Colonic mucosa (tissue), 4 donors: ENCODE results near the gene FMNL2. TPM values are rescaled to one million over a fixed set of nuclear protein-coding genes. Genes with fewer than 3 reads are reported as not detected.

ENCODE experiments used
- DNase-seq: peaks from one replicate; pipeline ENCODE4 v3.0.0-alpha.2; 2020
- H3K27ac ChIP-seq: fragments of 200-600 bp; one replicate; pipeline ENCODE4 v1.8.0; 2021
- H3K27me3 ChIP-seq: fragments of 200-600 bp; one replicate; pipeline ENCODE4 v1.8.0; 2021
- H3K36me3 ChIP-seq: fragments of 200-600 bp; one replicate; pipeline ENCODE4 v1.8.0; 2021
- H3K4me1 ChIP-seq: fragments of 200-600 bp; one replicate; pipeline ENCODE4 v1.8.0; 2021; ENCODE audit warnings: mild to moderate bottlenecking
- H3K4me3 ChIP-seq: fragments of 200-600 bp; one replicate; pipeline ENCODE4 v1.8.0; 2021
- H3K9ac ChIP-seq, 2 donors: one replicate each; pipeline ENCODE4 v1.7.0; 2013; ENCODE audit warnings: control low read depth in 2 of 2, low read depth in 2 of 2, low read length in 2 of 2
- H3K9me3 ChIP-seq: fragments of 200-600 bp; one replicate; pipeline ENCODE4 v1.8.0; 2021
- intact Hi-C: fragments of 100-400 bp; cut with DNase I; formaldehyde crosslinking; loops from one replicate; pipeline ENCODE4 v1.14.1; 2022
- total RNA-seq, 2 donors: library from RNA; stranded (reverse); fragmentation: NEBNext Ultra II Directional in 1 of 2; extraction: Animal tissue kit (Norgen Biotek cat#: 25700) in 1 of 2; gene quantifications; one replicate each; pipeline ENCODE4 v1.2.1, GENCODE V29; 2021
- TF ChIP-seq, protein P1 (sequence below): fragments of 200-600 bp; IDR thresholded peaks from one replicate; pipeline ENCODE4 v1.8.0; 2022; ENCODE audit warnings: antibody characterized with exemption, mild to moderate bottlenecking
- donor health status: healthy.
- donor health status: DM: no; HTN: no; CAD: no.
- donor health status: DM: no; HTN: no; CAD: no.

FMNL2 gene
- total RNA-seq, 2 donors from 2014 or later = 10.6 to 17.5 TPM

GRCh38 chr2:152553518-152553917 is 218.5 kb downstream of the FMNL2 start:
- no peak for DNase-seq
- H3K27ac ChIP-seq = no peak overlapping the region
- H3K4me3 ChIP-seq = no peak overlapping the region
- H3K4me1 ChIP-seq = no peaks in the 10 kb centered on the region
- H3K9ac ChIP-seq = no peak overlapping the region
- TF ChIP-seq, protein P1, sequence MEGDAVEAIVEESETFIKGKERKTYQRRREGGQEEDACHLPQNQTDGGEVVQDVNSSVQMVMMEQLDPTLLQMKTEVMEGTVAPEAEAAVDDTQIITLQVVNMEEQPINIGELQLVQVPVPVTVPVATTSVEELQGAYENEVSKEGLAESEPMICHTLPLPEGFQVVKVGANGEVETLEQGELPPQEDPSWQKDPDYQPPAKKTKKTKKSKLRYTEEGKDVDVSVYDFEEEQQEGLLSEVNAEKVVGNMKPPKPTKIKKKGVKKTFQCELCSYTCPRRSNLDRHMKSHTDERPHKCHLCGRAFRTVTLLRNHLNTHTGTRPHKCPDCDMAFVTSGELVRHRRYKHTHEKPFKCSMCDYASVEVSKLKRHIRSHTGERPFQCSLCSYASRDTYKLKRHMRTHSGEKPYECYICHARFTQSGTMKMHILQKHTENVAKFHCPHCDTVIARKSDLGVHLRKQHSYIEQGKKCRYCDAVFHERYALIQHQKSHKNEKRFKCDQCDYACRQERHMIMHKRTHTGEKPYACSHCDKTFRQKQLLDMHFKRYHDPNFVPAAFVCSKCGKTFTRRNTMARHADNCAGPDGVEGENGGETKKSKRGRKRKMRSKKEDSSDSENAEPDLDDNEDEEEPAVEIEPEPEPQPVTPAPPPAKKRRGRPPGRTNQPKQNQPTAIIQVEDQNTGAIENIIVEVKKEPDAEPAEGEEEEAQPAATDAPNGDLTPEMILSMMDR = no peak
- intact Hi-C loops = no loop called here
- no peaks in the 10 kb centered on the region for H3K27me3 ChIP-seq
- no peaks in the 10 kb centered on the region for H3K36me3 ChIP-seq
- H3K9me3 ChIP-seq = no peaks in the 10 kb centered on the region

DNA sequence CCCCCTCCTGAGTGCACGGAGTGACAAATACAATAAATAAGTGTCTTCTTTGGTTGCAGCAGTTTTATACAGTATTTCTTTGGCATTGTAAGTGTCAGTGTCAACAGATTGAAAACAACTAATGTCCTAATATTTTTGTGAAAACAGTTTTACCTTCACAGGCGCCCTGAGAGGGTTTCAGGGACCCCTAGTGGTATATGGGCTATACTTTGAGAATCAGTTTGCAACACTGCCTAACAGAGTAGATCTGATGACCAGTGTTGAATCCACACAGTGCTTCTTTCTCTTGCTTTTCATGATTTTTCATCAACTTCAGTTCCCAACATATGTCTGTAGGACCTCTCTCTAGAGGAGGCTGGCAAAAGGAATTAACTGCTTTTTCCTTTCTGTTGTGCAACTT is 220.1 kb downstream of the FMNL2 start:
- H3K9me3 ChIP-seq = no peaks in the 10 kb centered on the region
- no peak overlapping the region for H3K27ac ChIP-seq
- TF ChIP-seq, protein P1 = no peak
- H3K36me3 ChIP-seq = no peaks in the 10 kb centered on the region
- H3K9ac ChIP-seq = no peak overlapping the region
- H3K4me1 ChIP-seq = no peaks in the 10 kb centered on the region
- no peak overlapping the region for H3K4me3 ChIP-seq
- no peak for DNase-seq
- intact Hi-C loops = no loop called here
- no peaks in the 10 kb centered on the region for H3K27me3 ChIP-seq

- Histone ChIP-seq H3K4me3 (no peak overlapping the region), H3K4me1 (no peaks in the 10 kb centered on the region), H3K27me3 (no peaks in the 10 kb centered on the region), H3K9ac (no peak overlapping the region), H3K27ac (no peak overlapping the region), H3K36me3 (no peaks in the 10 kb centered on the region), H3K9me3 (no peaks in the 10 kb centered on the region)
- TF ChIP-seq, protein P1 = no peak
- no peak for DNase-seq
- intact Hi-C loops = no loop called here
Observed at GRCh38 chr2:152556506-152556905, 221.5 kb downstream of the FMNL2 start.

DNA sequence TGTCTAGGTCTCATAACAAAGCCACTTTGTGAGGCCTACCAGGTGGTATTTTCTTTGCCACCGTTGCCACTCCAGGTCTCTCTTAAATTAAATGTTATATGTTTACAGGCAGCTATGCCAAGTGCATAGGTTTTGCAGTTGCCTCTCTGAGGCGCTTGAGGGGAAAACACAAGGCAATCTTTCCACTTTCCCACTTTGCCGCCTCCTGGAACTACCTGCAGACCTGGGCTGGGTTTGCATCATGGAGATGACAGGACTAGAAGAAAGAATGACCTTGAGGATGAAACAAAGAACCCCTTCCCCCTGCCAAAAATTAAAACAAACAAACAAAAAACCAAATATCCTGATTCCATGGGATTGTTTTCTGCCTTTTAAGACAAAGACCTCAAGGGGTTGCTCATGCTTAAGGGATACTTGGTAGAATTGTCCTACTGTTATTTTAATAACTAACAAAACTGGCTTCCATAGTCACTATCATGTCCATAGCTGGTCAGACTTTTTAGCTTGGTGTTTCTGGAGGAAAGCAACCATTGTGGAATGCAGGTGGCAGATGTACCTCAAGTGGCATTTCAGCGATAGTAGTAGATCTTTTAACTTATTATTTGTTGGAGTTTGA is 222.4 kb downstream of the FMNL2 start:
- H3K9me3 ChIP-seq = no peaks in the 10 kb centered on the region
- no peak overlapping the region for H3K4me3 ChIP-seq
- no peaks in the 10 kb centered on the region for H3K27me3 ChIP-seq
- TF ChIP-seq, protein P1 = no peak
- H3K36me3 ChIP-seq = no peaks in the 10 kb centered on the region
- H3K27ac ChIP-seq = no peak overlapping the region
- H3K4me1 ChIP-seq = no peaks in the 10 kb centered on the region
- H3K9ac ChIP-seq = no peak overlapping the region
- intact Hi-C loops = no loop called here
- DNase-seq = no peak

GRCh38 chr2:152558158-152558984 is 223.4 kb downstream of the FMNL2 start:
- Histone ChIP-seq H3K9ac (no peak overlapping the region), H3K27ac (no peak overlapping the region), H3K27me3 (no peaks in the 10 kb centered on the region), H3K4me1 (no peaks in the 10 kb centered on the region), H3K4me3 (no peak overlapping the region), H3K9me3 (no peaks in the 10 kb centered on the region), H3K36me3 (no peaks in the 10 kb centered on the region)
- DNase-seq = no peak
- intact Hi-C loops = no loop called here
- TF ChIP-seq, protein P1 = no peak
